ENCODE measurements around the gene NKD2.

DNA sequence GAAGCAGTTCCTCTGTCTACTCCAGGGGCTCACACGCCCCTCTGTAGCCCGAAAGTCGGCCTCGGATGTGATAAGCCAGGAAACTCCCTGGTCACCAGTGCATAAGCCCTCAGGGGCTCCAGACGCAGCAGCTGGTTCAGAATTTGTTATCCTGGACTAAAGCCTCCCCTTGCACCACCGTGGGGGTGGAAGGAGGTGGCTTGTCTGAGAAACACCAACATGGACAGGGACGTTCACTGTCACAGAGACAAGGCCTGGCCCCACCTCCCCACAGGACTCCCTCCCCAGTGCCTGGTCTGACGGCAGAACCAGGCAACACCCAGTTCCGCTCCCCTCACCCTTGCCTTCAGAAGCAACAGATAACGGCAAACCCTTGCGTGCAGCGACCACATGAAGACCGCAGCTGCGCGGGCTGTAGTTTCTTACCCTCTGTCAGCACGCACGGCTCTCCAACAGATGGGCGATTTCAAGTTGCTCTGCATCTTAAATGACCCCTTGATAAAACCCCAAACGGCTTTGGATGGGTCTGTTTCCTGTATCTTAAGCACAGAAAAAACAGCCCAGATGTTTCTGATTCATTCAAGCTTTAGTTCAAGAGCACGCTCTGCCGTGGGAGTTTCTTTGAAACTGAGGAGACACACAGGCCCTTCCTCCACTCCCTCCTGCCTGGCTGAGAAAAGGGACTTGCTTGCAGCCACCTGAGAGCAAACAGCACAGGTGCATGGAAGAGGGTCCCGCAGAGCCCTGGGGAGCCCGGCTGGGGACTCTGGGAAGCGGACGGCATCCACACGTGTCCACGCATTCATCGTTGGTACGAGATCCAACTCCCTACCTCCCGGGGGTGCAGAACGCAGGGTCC lies 44.7 kb upstream of the NKD2 start:
- TF ChIP-seq, protein P1, sequence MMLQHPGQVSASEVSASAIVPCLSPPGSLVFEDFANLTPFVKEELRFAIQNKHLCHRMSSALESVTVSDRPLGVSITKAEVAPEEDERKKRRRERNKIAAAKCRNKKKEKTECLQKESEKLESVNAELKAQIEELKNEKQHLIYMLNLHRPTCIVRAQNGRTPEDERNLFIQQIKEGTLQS (IDR thresholded peaks at IDR 0.05), result no peak
- no peak for TF ChIP-seq RAD21 (IDR thresholded peaks at IDR 0.05; ENCODE audit: low read depth)
- no peak for TF ChIP-seq SRF (IDR thresholded peaks at IDR 0.05; ENCODE audit: low read depth)
- TF ChIP-seq CEBPB (IDR thresholded peaks at IDR 0.05; ENCODE audit: low read depth), result no peak
- TF ChIP-seq, protein P2, sequence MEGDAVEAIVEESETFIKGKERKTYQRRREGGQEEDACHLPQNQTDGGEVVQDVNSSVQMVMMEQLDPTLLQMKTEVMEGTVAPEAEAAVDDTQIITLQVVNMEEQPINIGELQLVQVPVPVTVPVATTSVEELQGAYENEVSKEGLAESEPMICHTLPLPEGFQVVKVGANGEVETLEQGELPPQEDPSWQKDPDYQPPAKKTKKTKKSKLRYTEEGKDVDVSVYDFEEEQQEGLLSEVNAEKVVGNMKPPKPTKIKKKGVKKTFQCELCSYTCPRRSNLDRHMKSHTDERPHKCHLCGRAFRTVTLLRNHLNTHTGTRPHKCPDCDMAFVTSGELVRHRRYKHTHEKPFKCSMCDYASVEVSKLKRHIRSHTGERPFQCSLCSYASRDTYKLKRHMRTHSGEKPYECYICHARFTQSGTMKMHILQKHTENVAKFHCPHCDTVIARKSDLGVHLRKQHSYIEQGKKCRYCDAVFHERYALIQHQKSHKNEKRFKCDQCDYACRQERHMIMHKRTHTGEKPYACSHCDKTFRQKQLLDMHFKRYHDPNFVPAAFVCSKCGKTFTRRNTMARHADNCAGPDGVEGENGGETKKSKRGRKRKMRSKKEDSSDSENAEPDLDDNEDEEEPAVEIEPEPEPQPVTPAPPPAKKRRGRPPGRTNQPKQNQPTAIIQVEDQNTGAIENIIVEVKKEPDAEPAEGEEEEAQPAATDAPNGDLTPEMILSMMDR (IDR thresholded peaks at IDR 0.05 in 2 of 3, conservative IDR thresholded peaks at IDR 0.05 in 1 of 3; ENCODE audit: borderline replicate concordance in 1 of 3, insufficient read depth in 1 of 3, low read depth in 2 of 3, low read length in 2 of 3), result no peak
- TF ChIP-seq, protein P3, sequence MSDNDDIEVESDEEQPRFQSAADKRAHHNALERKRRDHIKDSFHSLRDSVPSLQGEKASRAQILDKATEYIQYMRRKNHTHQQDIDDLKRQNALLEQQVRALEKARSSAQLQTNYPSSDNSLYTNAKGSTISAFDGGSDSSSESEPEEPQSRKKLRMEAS (IDR thresholded peaks at IDR 0.05), result no peak
- no peak for TF ChIP-seq ZFX (IDR thresholded peaks at IDR 0.05)
- no peak for TF ChIP-seq POLR2AphosphoS5 (IDR thresholded peaks at IDR 0.05; ENCODE audit: low read depth, low read length)
- TF ChIP-seq POLR2A (IDR thresholded peaks at IDR 0.05; ENCODE audit: borderline replicate concordance, extremely low read depth, insufficient read depth, insufficient read length), result no peak

Data from HCT116 (cell line).